Ovary (tissue), 3 donors: Measurements from ENCODE around the gene KEAP1.

Experiments
- CTCF ChIP-seq, 3 donors: fragments of 450-650 bp in 2 of 3; fragments of 200-600 bp in 1 of 3; IDR thresholded peaks; one replicate each; pipeline versions ENCODE4 v1.5.1 to v1.8.0; 2016 to 2022; ENCODE audit warnings: antibody characterized with exemption in 3 of 3, mild to moderate bottlenecking in 1 of 3
- POLR2A ChIP-seq: fragments of 450-650 bp; IDR thresholded peaks from one replicate; pipeline ENCODE4 v1.6.1; 2017; ENCODE audit warnings: antibody characterized with exemption, mild to moderate bottlenecking, moderate library complexity
- donor health status: DM: no; HTN: no; CAD: no.

- TF ChIP-seq CTCF (IDR thresholded peaks at IDR 0.05) (no peak), POLR2A (no peak)
Observed at GRCh38 chr19:10449037-10449436, 54.1 kb downstream of the KEAP1 start.
